Loucy (cell line): ENCODE data around the gene SLC22A17.

Experiments used
- H2AFZ ChIP-seq: fragments of 200-600 bp; sonication (generic); 2 replicates; pipeline ENCODE4 v1.6.0; 2016; ENCODE audit warnings: antibody characterized with exemption, mild to moderate bottlenecking, low read length, moderate library complexity
- H3F3A ChIP-seq: fragments of 200-600 bp; 2 replicates; pipeline ENCODE4 v1.6.0; 2016; ENCODE audit warnings: antibody characterized with exemption, low read depth, mild to moderate bottlenecking
- H3K27me3 ChIP-seq: fragments of 200-600 bp; sonication (generic); 2 replicates; pipeline ENCODE4 v1.6.1; 2014; ENCODE audit warnings: low read length, mild to moderate bottlenecking; ENCODE audit not compliant: insufficient read depth, poor library complexity, severe bottlenecking
- H3K36me3 ChIP-seq: fragments of 200-600 bp; sonication (generic); 2 replicates; pipeline ENCODE4 v1.6.1; 2016; ENCODE audit warnings: low read length; ENCODE audit not compliant: insufficient read depth
- H3K4me1 ChIP-seq: fragments of 200-600 bp; sonication (generic); 2 replicates; pipeline ENCODE4 v1.5.1; 2014; ENCODE audit warnings: low read length, mild to moderate bottlenecking; ENCODE audit not compliant: insufficient read depth, poor library complexity, severe bottlenecking
- H3K4me2 ChIP-seq: fragments of 200-600 bp; sonication (generic); 2 replicates; pipeline ENCODE4 v1.6.0; 2014; ENCODE audit warnings: antibody characterized with exemption, low read length, low read depth, mild to moderate bottlenecking; ENCODE audit not compliant: poor library complexity, severe bottlenecking
- H3K4me3 ChIP-seq: fragments of 200-600 bp; sonication (generic); 2 replicates; pipeline ENCODE4 v1.5.1; 2014; ENCODE audit warnings: low read length, mild to moderate bottlenecking, mixed read lengths; ENCODE audit not compliant: poor library complexity, severe bottlenecking
- H3K79me2 ChIP-seq: fragments of 200-600 bp; sonication (generic); 2 replicates; pipeline ENCODE4 v1.6.1; 2014; ENCODE audit warnings: low read length; ENCODE audit not compliant: insufficient read depth
- H3K9ac ChIP-seq: fragments of 200-600 bp; sonication (generic); 2 replicates; pipeline ENCODE4 v1.6.0; 2014; ENCODE audit warnings: mild to moderate bottlenecking, low read depth, low read length, moderate library complexity; ENCODE audit not compliant: poor library complexity, severe bottlenecking
- H3K9me2 ChIP-seq: fragments of 200-600 bp; sonication (generic); replicated peaks from 2 replicates; pipeline ENCODE4 v1.6.1; 2016; ENCODE audit warnings: low read depth, low read length, mixed read lengths
- H3K9me3 ChIP-seq: fragments of 200-600 bp; sonication (generic); 2 replicates; pipeline ENCODE4 v1.6.1; 2014; ENCODE audit warnings: mild to moderate bottlenecking, antibody characterized with exemption, low read length, low read depth; ENCODE audit not compliant: insufficient read depth
- H4K20me1 ChIP-seq: fragments of 200-600 bp; sonication (generic); 2 replicates; pipeline ENCODE4 v1.6.0; 2014; ENCODE audit warnings: antibody characterized with exemption, low read length, mild to moderate bottlenecking; ENCODE audit not compliant: insufficient read depth, poor library complexity, severe bottlenecking
- CTCF ChIP-seq: fragments of 200-600 bp; sonication (generic); conservative IDR thresholded peaks from 2 replicates; pipeline ENCODE4 v1.5.1; 2014; ENCODE audit warnings: mild to moderate bottlenecking, antibody characterized with exemption, low read length
- EZH2phosphoT487 ChIP-seq: fragments of 200-600 bp; IDR thresholded peaks from 2 replicates; pipeline ENCODE4 v1.6.1; 2018; ENCODE audit warnings: antibody characterized with exemption, mild to moderate bottlenecking, moderate library complexity, borderline replicate concordance

The SLC22A17 gene

GRCh38 chr14:23347406-23348296 lies 5.0 kb downstream of the SLC22A17 start:
- H3F3A ChIP-seq, result no peaks in the 10 kb centered on the region
- H3K36me3 ChIP-seq, result no peaks in the 10 kb centered on the region
- no peak overlapping the region for H3K4me3 ChIP-seq
- no peaks in the 10 kb centered on the region for H3K79me2 ChIP-seq
- H3K4me2 ChIP-seq, result no peak overlapping the region
- H4K20me1 ChIP-seq, result no peaks in the 10 kb centered on the region
- TF ChIP-seq CTCF, result no peak
- no peak for TF ChIP-seq EZH2phosphoT487
- no peaks in the 10 kb centered on the region for H3K4me1 ChIP-seq
- no peaks in the 10 kb centered on the region for H3K9me2 ChIP-seq
- H3K9ac ChIP-seq, result no peak overlapping the region
- no peak overlapping the region for H2AFZ ChIP-seq
- H3K27me3 ChIP-seq, result peaks cover 13% of the 10 kb centered on the region
- no peaks in the 10 kb centered on the region for H3K9me3 ChIP-seq

- H3F3A ChIP-seq, result no peaks in the 10 kb centered on the region
- H3K9ac ChIP-seq, result no peak overlapping the region
- H2AFZ ChIP-seq, result no peak overlapping the region
- peaks cover 6% of the 10 kb centered on the region for H3K27me3 ChIP-seq
- no peaks in the 10 kb centered on the region for H3K9me2 ChIP-seq
- TF ChIP-seq EZH2phosphoT487 (no peak), CTCF (no peak)
- no peaks in the 10 kb centered on the region for H3K36me3 ChIP-seq
- no peaks in the 10 kb centered on the region for H4K20me1 ChIP-seq
- H3K79me2 ChIP-seq, result no peaks in the 10 kb centered on the region
- H3K4me3 ChIP-seq, result no peak overlapping the region
- H3K9me3 ChIP-seq, result no peaks in the 10 kb centered on the region
- H3K4me1 ChIP-seq, result no peaks in the 10 kb centered on the region
- H3K4me2 ChIP-seq, result no peak overlapping the region
Measured at GRCh38 chr14:23346693-23347405, 5.8 kb downstream of the SLC22A17 start.

DNA sequence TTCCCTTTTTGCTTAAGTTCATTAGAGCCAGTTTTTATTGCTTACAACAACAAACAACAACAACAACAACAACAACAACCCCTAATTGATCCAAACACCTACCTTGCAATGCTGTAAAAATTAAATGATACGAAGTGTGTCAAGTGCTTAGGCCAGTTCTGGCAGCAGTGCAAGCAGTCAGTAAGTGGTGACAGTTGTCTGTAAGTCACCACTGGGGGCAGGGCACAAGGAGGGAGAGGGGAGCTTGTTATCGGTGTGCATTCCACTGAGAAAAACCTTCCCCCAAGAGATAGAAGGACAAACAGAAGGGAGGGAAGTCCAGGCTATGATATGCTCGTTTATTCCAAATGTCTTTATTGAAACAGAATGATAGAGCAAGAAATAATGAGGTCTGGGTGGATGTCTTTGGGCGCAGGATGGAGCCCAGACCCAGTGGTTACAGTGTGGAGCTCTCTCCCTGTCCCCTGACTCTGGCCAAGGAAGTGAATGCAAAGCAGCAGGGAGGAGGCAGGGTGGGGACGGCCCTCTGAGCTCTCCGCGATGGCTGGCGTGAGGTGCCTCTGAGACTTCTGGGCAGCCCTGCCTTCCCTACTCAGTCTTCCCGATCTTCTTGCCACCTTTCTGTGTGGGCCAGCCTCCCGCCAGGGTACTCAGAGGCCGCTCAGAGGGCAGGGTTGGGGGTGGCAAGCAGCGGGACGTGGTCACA lies 6.5 kb downstream of the SLC22A17 start:
- H3K9ac ChIP-seq, result no peak overlapping the region

More for the DNA sequence above, 6.5 kb downstream of the SLC22A17 start:
- no peaks in the 10 kb centered on the region for H3K9me3 ChIP-seq
- no peaks in the 10 kb centered on the region for H3K4me1 ChIP-seq
- H4K20me1 ChIP-seq, result no peaks in the 10 kb centered on the region
- peak; percentile 32; the same call in 1 of the 2 replicates for TF ChIP-seq CTCF
- TF ChIP-seq EZH2phosphoT487, result no peak
- H3K36me3 ChIP-seq, result no peaks in the 10 kb centered on the region
- H3K79me2 ChIP-seq, result no peaks in the 10 kb centered on the region
- H3K4me3 ChIP-seq, result no peak overlapping the region
- no peaks in the 10 kb centered on the region for H3K9me2 ChIP-seq
- no peak overlapping the region for H3K4me2 ChIP-seq
- H3K27me3 ChIP-seq, result no peaks in the 10 kb centered on the region
- no peaks in the 10 kb centered on the region for H3F3A ChIP-seq
- H2AFZ ChIP-seq, result no peak overlapping the region
